ENCODE data around the gene ADNP.

Gene ADNP

GRCh38 chr20:50852085-50852484, 79.2 kb downstream of the ADNP start:
- H3K9me3 ChIP-seq (ENCODE audit: control insufficient read depth, low read length) = no peaks in the 10 kb centered on the region
- no peaks in the 10 kb centered on the region for H3K27me3 ChIP-seq (ENCODE audit: control insufficient read depth, insufficient read depth, low read length, poor library complexity, severe bottlenecking)
- whole genome bisulfite sequencing, 2 experiments = 92 to 94% methylated on average over 9 of the region's 9 CpGs

GRCh38 chr20:50850721-50851286, 80.4 kb downstream of the ADNP start:
- no peaks in the 10 kb centered on the region for H3K27me3 ChIP-seq (ENCODE audit: control insufficient read depth, insufficient read depth, low read length, poor library complexity, severe bottlenecking)
- no peaks in the 10 kb centered on the region for H3K9me3 ChIP-seq (ENCODE audit: control insufficient read depth, low read length)
- H3K36me3 ChIP-seq (ENCODE audit: control insufficient read depth, insufficient read depth, low read length) = no peaks in the 10 kb centered on the region
- H3K4me3 ChIP-seq (ENCODE audit: insufficient read depth, low read depth, low read length) = no peak overlapping the region
- no peak overlapping the region for H3K27ac ChIP-seq (ENCODE audit: insufficient read depth, low read depth, low read length, poor library complexity, severe bottlenecking)
- H3K4me1 ChIP-seq (ENCODE audit: control insufficient read depth, insufficient read depth, low read length) = peaks cover 4% of the 10 kb centered on the region
- 43 to 47% methylated on average over 9 to 13 of the region's 13 CpGs for WGBS, 2 experiments

More at GRCh38 chr20:50852085-50852484, 79.2 kb downstream of the ADNP start:
- H3K4me1 ChIP-seq (ENCODE audit: control insufficient read depth, insufficient read depth, low read length) = peaks cover 4% of the 10 kb centered on the region
- H3K4me3 ChIP-seq (ENCODE audit: insufficient read depth, low read depth, low read length) = no peak overlapping the region
- H3K36me3 ChIP-seq (ENCODE audit: control insufficient read depth, insufficient read depth, low read length) = no peaks in the 10 kb centered on the region
- H3K27ac ChIP-seq (ENCODE audit: insufficient read depth, low read depth, low read length, poor library complexity, severe bottlenecking) = no peak overlapping the region

DNA sequence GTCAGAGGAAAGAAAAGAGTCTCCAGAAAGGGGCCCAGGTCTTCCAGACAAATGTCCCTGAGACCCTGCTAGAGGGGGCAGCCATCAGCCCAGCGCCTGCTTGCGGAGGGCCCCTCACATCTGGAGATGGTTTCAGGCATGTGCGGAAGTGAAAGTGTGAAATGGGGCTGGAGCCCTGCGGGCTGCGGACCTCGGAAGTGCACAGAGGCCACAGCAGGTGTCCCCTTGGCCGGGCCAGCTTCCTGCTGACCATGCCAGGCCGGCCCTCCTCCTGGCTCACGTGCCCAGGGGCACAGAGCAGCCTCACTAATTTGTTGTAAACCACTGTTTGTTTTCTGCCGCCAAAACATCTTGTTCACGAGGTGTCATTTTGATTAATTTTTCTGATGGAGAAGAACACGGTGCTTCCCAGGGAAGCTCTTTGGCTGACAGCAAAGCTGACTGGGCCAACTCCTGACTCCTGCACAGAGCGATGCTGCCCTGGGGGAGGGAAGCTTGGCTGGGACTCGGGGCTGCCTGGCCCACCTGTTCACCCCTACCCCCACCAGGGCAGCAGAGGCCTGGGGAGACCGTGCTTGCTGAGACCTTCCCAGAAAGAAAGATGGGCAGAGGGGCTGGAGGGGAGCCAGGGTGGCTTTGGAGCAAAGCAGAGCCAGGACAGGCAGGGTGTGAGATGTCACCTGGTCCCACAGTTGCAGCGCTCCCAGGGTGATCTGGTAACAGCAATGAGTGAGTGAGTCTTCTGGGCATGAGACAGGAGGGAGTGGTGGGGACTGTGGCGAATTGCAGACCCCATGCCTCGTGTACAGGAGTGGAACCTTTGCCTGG, 82.2 kb downstream of the ADNP start:
- WGBS, 2 experiments = 70 to 75% methylated on average over 18 of the region's 18 CpGs
- H3K4me3 ChIP-seq (ENCODE audit: insufficient read depth, low read depth, low read length) = no peak overlapping the region
- H3K27ac ChIP-seq (ENCODE audit: insufficient read depth, low read depth, low read length, poor library complexity, severe bottlenecking) = no peak overlapping the region
- H3K4me1 ChIP-seq (ENCODE audit: control insufficient read depth, insufficient read depth, low read length) = peaks cover 4% of the 10 kb centered on the region
- H3K9me3 ChIP-seq (ENCODE audit: control insufficient read depth, low read length) = no peaks in the 10 kb centered on the region
- no peaks in the 10 kb centered on the region for H3K27me3 ChIP-seq (ENCODE audit: control insufficient read depth, insufficient read depth, low read length, poor library complexity, severe bottlenecking)
- H3K36me3 ChIP-seq (ENCODE audit: control insufficient read depth, insufficient read depth, low read length) = no peaks in the 10 kb centered on the region

DNA sequence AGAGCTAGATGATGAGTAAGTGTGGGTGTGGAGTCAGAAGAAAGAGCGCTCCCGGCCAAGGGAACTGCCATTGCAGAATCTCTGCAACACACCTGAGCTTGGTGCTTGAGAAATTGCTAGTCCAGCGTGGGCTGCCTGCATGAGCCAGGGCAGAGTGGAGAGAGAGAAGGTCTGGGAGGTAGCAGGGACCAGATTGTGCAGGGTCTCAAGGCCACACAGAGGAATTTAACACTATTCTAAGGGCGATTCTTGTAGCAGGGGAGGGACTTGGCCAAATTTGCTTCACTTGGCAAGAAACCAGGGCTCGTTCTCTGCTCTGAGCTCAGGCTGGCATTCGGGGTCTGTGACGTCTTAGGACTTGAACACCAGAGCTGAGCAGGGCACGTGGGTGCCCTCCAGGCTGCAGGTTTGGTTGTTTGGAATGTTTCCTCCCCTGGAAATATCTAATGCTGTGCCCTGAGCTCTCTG, 82.9 kb downstream of the ADNP start:
- peaks cover 4% of the 10 kb centered on the region for H3K4me1 ChIP-seq (ENCODE audit: control insufficient read depth, insufficient read depth, low read length)
- H3K4me3 ChIP-seq (ENCODE audit: insufficient read depth, low read depth, low read length) = no peak overlapping the region
- no peak overlapping the region for H3K27ac ChIP-seq (ENCODE audit: insufficient read depth, low read depth, low read length, poor library complexity, severe bottlenecking)
- no peaks in the 10 kb centered on the region for H3K27me3 ChIP-seq (ENCODE audit: control insufficient read depth, insufficient read depth, low read length, poor library complexity, severe bottlenecking)
- H3K9me3 ChIP-seq (ENCODE audit: control insufficient read depth, low read length) = no peaks in the 10 kb centered on the region
- H3K36me3 ChIP-seq (ENCODE audit: control insufficient read depth, insufficient read depth, low read length) = no peaks in the 10 kb centered on the region
- WGBS, 2 experiments = 82 to 86% methylated on average over 8 of the region's 8 CpGs

- H3K27me3 ChIP-seq (ENCODE audit: control insufficient read depth, insufficient read depth, low read length, poor library complexity, severe bottlenecking) = no peaks in the 10 kb centered on the region
- no peaks in the 10 kb centered on the region for H3K9me3 ChIP-seq (ENCODE audit: control insufficient read depth, low read length)
- no peaks in the 10 kb centered on the region for H3K4me1 ChIP-seq (ENCODE audit: control insufficient read depth, insufficient read depth, low read length)
- no peak overlapping the region for H3K4me3 ChIP-seq (ENCODE audit: insufficient read depth, low read depth, low read length)
- no peaks in the 10 kb centered on the region for H3K36me3 ChIP-seq (ENCODE audit: control insufficient read depth, insufficient read depth, low read length)
- H3K27ac ChIP-seq (ENCODE audit: insufficient read depth, low read depth, low read length, poor library complexity, severe bottlenecking) = no peak overlapping the region
- WGBS, 2 experiments = 94 to 95% methylated on average over 15 of the region's 15 CpGs
Measured at GRCh38 chr20:50845566-50846215, 85.5 kb downstream of the ADNP start.

GRCh38 chr20:50844430-50845100, 86.7 kb downstream of the ADNP start:
- 94% methylated on average over 9 of the region's 9 CpGs for WGBS, 2 experiments
- no peaks in the 10 kb centered on the region for H3K4me1 ChIP-seq (ENCODE audit: control insufficient read depth, insufficient read depth, low read length)
- no peak overlapping the region for H3K27ac ChIP-seq (ENCODE audit: insufficient read depth, low read depth, low read length, poor library complexity, severe bottlenecking)
- no peak overlapping the region for H3K4me3 ChIP-seq (ENCODE audit: insufficient read depth, low read depth, low read length)
- no peaks in the 10 kb centered on the region for H3K36me3 ChIP-seq (ENCODE audit: control insufficient read depth, insufficient read depth, low read length)
- H3K9me3 ChIP-seq (ENCODE audit: control insufficient read depth, low read length) = no peaks in the 10 kb centered on the region
- H3K27me3 ChIP-seq (ENCODE audit: control insufficient read depth, insufficient read depth, low read length, poor library complexity, severe bottlenecking) = no peaks in the 10 kb centered on the region

- no peak overlapping the region for H3K4me3 ChIP-seq (ENCODE audit: insufficient read depth, low read depth, low read length)
- no peaks in the 10 kb centered on the region for H3K36me3 ChIP-seq (ENCODE audit: control insufficient read depth, insufficient read depth, low read length)
- H3K27me3 ChIP-seq (ENCODE audit: control insufficient read depth, insufficient read depth, low read length, poor library complexity, severe bottlenecking) = no peaks in the 10 kb centered on the region
- 91 to 93% methylated on average over 9 of the region's 9 CpGs for WGBS, 2 experiments
- no peaks in the 10 kb centered on the region for H3K4me1 ChIP-seq (ENCODE audit: control insufficient read depth, insufficient read depth, low read length)
- H3K27ac ChIP-seq (ENCODE audit: insufficient read depth, low read depth, low read length, poor library complexity, severe bottlenecking) = no peak overlapping the region
- H3K9me3 ChIP-seq (ENCODE audit: control insufficient read depth, low read length) = no peaks in the 10 kb centered on the region
Measured at GRCh38 chr20:50843331-50844276, 87.6 kb downstream of the ADNP start.

- Histone ChIP-seq H3K36me3 (ENCODE audit: control insufficient read depth, insufficient read depth, low read length) (no peaks in the 10 kb centered on the region), H3K9me3 (ENCODE audit: control insufficient read depth, low read length) (no peaks in the 10 kb centered on the region), H3K27me3 (ENCODE audit: control insufficient read depth, insufficient read depth, low read length, poor library complexity, severe bottlenecking) (no peaks in the 10 kb centered on the region), H3K27ac (ENCODE audit: insufficient read depth, low read depth, low read length, poor library complexity, severe bottlenecking) (no peak overlapping the region), H3K4me1 (ENCODE audit: control insufficient read depth, insufficient read depth, low read length) (no peaks in the 10 kb centered on the region), H3K4me3 (ENCODE audit: insufficient read depth, low read depth, low read length) (no peak overlapping the region)
- WGBS, 2 experiments = 93 to 94% methylated on average over 5 of the region's 5 CpGs
Measured at GRCh38 chr20:50842821-50843220, 88.4 kb downstream of the ADNP start.
